Thyroid gland (tissue), 4 donors: ENCODE results near the gene C16orf96. TPM values are rescaled to one million over a fixed set of nuclear protein-coding genes. Genes with fewer than 3 reads are reported as not detected.

Experiments
- DNase-seq, 2 donors: peaks; one replicate each; pipeline ENCODE4 v3.0.0-alpha.2; 2019
- H3K27ac ChIP-seq, 3 donors: fragments of 200-600 bp; sonication (generic); 1 replicate in 2 of 3; 2 replicates in 1 of 3; pipeline ENCODE4 v1.5.1; 2016 to 2019; ENCODE audit warnings: mild to moderate bottlenecking in 1 of 3, moderate library complexity in 1 of 3
- H3K27me3 ChIP-seq: fragments of 200-600 bp; sonication (generic); one replicate; pipeline ENCODE4 v1.5.1; 2019
- H3K36me3 ChIP-seq, 2 donors: fragments of 200-600 bp; sonication (generic); one replicate each; pipeline ENCODE4 v1.5.1; 2016 to 2019
- H3K4me1 ChIP-seq, 2 donors: fragments of 200-600 bp; sonication (generic); one replicate each; pipeline ENCODE4 v1.5.1; 2017 to 2019
- H3K4me3 ChIP-seq, 3 donors: fragments of 200-600 bp; sonication (generic); replicated peaks in 1 of 3; 1 replicate in 2 of 3; 2 replicates in 1 of 3; pipeline ENCODE4 v1.5.1; 2016; ENCODE audit warnings: mild to moderate bottlenecking in 1 of 3
- H3K9me3 ChIP-seq: fragments of 200-600 bp; sonication (generic); one replicate; pipeline ENCODE4 v1.5.1; 2017
- POLR2A ChIP-seq, 2 donors: fragments of 450-650 bp; IDR thresholded peaks; one replicate each; pipeline ENCODE4 v1.6.1; 2017; ENCODE audit warnings: antibody characterized with exemption in 2 of 2, mild to moderate bottlenecking in 2 of 2, moderate library complexity in 1 of 2
- WGBS, 2 donors: methylation state at CpG; one replicate each; pipeline ENCODE4 v1.1.5; 2017; 5-methylcytosine and 5-hydroxymethylcytosine counted together
- intact Hi-C: fragments of 100-400 bp; cut with DNase I; formaldehyde crosslinking; loops from one replicate; pipeline ENCODE4 v1.15.1; 2023
- total RNA-seq, 4 donors: library from RNA; depleted of rRNA; stranded (reverse); fragments of >200 nt; gene quantifications; one replicate each; pipeline ENCODE4 v1.2.3, GENCODE V29; 2016
- TF ChIP-seq, protein P1 (sequence below), 6 experiments: fragments of 200-600 bp in 3 of 6; fragments of 450-650 bp in 3 of 6; sonication (generic) in 3 of 6; IDR thresholded peaks; one replicate each; pipeline ENCODE4 v1.5.1; 2016 to 2019; ENCODE audit warnings: antibody characterized with exemption in 6 of 6, mild to moderate bottlenecking in 2 of 6, inconsistent platforms in 1 of 6, moderate library complexity in 1 of 6

Gene C16orf96
- total RNA-seq, 4 donors from 2014 or later = 0.11 to 0.88 (median 0.62) TPM

DNA sequence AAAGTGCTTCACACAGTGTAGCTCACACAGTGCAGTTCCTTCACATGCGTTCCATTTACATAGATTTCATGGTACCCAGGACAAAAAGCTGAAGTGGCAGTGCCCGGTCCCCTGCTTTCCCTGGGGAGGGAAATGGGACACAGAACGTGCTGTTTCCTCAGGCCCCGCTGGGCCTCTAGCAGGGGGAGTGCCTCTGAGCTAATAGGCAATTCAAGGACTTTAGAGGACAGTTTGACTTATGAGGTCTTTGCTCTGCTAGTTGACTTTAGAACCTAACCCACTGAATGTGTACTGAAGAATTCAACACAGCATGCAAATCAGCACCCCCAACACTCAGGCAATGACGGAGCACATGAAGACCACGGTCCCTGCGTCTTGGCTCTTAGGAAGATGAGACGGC is 24.3 kb upstream of the C16orf96 start:
- Histone ChIP-seq H3K9me3 (no peaks in the 10 kb centered on the region), H3K27ac (no peak overlapping the region), H3K36me3 (no peaks in the 10 kb centered on the region), H3K27me3 (no peaks in the 10 kb centered on the region), H3K4me3 (no peak overlapping the region), H3K4me1 (peaks cover 14 to 15% of the 10 kb centered on the region in 2 donors)
- WGBS, 2 donors = 91 to 94% methylated on average over 8 of the region's 8 CpGs
- no peak for DNase-seq
- intact Hi-C loops = no loop called here
- TF ChIP-seq POLR2A (IDR thresholded peaks at IDR 0.05) = no peak
- TF ChIP-seq, protein P1, sequence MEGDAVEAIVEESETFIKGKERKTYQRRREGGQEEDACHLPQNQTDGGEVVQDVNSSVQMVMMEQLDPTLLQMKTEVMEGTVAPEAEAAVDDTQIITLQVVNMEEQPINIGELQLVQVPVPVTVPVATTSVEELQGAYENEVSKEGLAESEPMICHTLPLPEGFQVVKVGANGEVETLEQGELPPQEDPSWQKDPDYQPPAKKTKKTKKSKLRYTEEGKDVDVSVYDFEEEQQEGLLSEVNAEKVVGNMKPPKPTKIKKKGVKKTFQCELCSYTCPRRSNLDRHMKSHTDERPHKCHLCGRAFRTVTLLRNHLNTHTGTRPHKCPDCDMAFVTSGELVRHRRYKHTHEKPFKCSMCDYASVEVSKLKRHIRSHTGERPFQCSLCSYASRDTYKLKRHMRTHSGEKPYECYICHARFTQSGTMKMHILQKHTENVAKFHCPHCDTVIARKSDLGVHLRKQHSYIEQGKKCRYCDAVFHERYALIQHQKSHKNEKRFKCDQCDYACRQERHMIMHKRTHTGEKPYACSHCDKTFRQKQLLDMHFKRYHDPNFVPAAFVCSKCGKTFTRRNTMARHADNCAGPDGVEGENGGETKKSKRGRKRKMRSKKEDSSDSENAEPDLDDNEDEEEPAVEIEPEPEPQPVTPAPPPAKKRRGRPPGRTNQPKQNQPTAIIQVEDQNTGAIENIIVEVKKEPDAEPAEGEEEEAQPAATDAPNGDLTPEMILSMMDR (IDR thresholded peaks at IDR 0.05) = no peak

DNA sequence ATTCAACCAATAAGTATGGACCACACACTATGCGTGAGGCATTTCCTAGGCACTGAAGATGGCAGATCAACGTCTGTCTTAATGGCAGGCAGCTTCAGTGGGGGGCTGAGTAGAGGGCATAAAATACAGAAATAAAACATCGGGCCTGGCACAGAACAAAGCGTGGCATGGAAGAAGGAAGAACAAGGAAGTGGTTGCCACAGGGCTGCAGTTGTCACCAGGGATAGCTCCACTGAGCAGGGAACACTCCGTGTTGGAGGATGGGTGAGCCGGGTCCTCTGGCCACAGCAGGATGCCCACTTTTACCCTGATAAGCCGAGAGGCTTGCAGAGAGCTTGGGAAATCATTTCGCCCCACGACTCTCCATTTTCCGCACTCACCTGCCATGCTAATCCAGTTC is 23.9 kb upstream of the C16orf96 start:
- no peaks in the 10 kb centered on the region for H3K36me3 ChIP-seq
- no peaks in the 10 kb centered on the region for H3K27me3 ChIP-seq
- peaks cover 18 to 19% of the 10 kb centered on the region in 2 donors for H3K4me1 ChIP-seq
- no peak for TF ChIP-seq POLR2A (IDR thresholded peaks at IDR 0.05)
- TF ChIP-seq, protein P1 (IDR thresholded peaks at IDR 0.05) = no peak
- intact Hi-C loops = no loop called here
- no peak overlapping the region for H3K27ac ChIP-seq
- no peaks in the 10 kb centered on the region for H3K9me3 ChIP-seq
- DNase-seq = no peak
- 94 to 97% methylated on average over 10 of the region's 10 CpGs for WGBS, 2 donors
- no peak overlapping the region for H3K4me3 ChIP-seq

DNA sequence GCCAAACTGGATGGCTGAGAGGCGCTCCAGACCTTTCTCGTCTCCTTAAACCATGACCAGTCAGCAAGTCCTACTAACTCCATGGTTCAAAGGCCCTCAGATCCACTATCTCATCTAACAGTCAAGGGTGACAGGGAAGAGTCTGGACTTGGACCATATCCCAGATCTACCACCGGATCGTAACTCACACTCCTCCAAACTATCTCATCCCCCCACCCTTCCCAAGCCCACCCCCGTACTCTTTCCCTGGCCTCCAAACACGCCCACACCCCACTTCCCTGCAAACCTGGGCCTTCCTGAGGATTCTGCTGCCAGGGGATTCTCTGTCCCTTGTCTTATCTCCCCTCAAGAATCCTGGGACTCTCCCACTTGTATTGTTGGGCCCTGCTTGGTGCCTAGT is 22.6 kb upstream of the C16orf96 start:
- H3K9me3 ChIP-seq = no peaks in the 10 kb centered on the region
- H3K4me3 ChIP-seq = no peak overlapping the region
- TF ChIP-seq POLR2A (IDR thresholded peaks at IDR 0.05) = no peak
- TF ChIP-seq, protein P1 (IDR thresholded peaks at IDR 0.05) = no peak
- H3K36me3 ChIP-seq = no peaks in the 10 kb centered on the region
- 90 to 92% methylated on average over 6 of the region's 6 CpGs for WGBS, 2 donors
- no peaks in the 10 kb centered on the region for H3K27me3 ChIP-seq
- H3K27ac ChIP-seq = no peak overlapping the region
- DNase-seq = no peak
- intact Hi-C loops = no loop called here
- H3K4me1 ChIP-seq = peaks cover 25% of the 10 kb centered on the region in 2 donors

DNA sequence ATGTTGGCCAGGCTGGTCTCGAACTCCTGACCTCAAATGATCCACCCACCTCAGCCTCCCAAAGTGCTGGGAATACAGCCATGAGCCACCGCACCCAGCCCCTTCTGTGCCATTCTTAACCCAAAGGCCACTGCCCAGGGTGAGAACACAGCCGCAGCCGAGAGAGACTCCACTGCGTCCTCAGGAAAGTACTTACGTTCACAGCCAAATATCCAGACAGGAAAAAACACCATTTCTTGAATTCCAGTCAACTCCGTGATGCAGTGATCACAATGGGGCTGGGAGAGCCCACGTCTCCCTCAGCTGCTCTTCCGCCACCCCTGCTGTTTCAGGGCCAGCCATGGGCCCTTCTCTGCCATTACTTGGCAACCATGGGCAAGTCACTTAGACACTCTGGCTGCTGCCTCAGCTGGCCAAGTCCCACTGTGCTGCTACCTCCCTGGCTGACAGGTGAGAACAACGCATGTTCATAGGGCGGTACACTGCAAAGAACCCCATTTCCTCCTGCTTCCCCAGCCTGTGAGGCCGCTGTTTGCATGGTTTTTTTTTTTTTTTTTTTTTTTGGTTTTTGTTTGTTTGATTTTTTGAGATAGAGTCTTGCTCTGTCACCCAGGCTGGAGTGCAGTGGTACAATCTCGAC is 21.9 kb upstream of the C16orf96 start:
- TF ChIP-seq, protein P1 (IDR thresholded peaks at IDR 0.05) = no peak
- no peak for TF ChIP-seq POLR2A (IDR thresholded peaks at IDR 0.05)
- Histone ChIP-seq H3K27ac (no peak overlapping the region), H3K4me3 (no peak overlapping the region), H3K36me3 (no peaks in the 10 kb centered on the region), H3K4me1 (peaks cover 25% of the 10 kb centered on the region in 2 donors), H3K9me3 (no peaks in the 10 kb centered on the region), H3K27me3 (no peaks in the 10 kb centered on the region)
- no peak for DNase-seq
- WGBS, 2 donors = 82 to 85% methylated on average over 13 of the region's 13 CpGs
- intact Hi-C loops = no loop called here

DNA sequence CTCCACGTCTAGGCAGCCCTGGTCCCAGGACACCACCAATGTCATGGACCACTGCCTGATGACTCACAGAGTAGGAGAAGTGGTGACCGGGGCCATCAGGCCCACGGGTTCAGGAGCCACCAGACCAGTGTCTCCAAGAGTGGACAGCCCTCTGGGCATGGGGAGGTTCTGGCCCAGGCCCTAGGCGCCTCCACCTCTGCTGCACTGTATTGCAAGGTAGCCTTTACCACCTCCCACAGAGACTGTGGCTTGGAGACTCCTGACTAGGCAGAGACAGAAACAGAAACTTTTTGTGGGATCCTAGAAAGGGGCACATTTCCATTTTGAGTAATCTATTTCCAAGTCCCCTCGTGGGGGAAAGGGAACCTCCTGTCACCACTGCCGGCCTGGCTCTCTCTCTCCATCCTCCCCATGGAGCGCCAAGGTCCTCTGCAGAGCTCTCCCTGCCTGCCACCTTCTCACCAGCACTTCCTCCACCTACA is 20.5 kb upstream of the C16orf96 start:
- H3K4me1 ChIP-seq = peaks cover 25% of the 10 kb centered on the region in 2 donors
- no peaks in the 10 kb centered on the region for H3K9me3 ChIP-seq
- no peak for DNase-seq
- peak overlapping the region; percentile 69 to 85 (median 84) for H3K27ac ChIP-seq
- no peaks in the 10 kb centered on the region for H3K27me3 ChIP-seq
- intact Hi-C loops = no loop called here
- 85 to 98% methylated on average over 4 to 5 of the region's 7 CpGs for WGBS, 2 donors
- TF ChIP-seq, protein P1 (IDR thresholded peaks at IDR 0.05) = no peak
- TF ChIP-seq POLR2A (IDR thresholded peaks at IDR 0.05) = no peak
- H3K36me3 ChIP-seq = no peaks in the 10 kb centered on the region
- H3K4me3 ChIP-seq = no peak overlapping the region
